Inferior parietal cortex (tissue), 1 donor: ENCODE data around the gene SNN.

ENCODE experiments used
- DNase-seq: peaks from one replicate; pipeline ENCODE4 v3.0.0-alpha.2; 2016; ENCODE audit errors: extremely low spot score

Gene SNN

GRCh38 chr16:11667221-11667823, 933 bp upstream of the SNN start:
- no peak for DNase-seq

GRCh38 chr16:11668623-11669379, 546 bp downstream of the SNN start:
- DNase-seq: no peak

GRCh38 chr16:11669380-11670146, 1.3 kb downstream of the SNN start:
- no peak for DNase-seq

GRCh38 chr16:11670171-11671131, 2.2 kb downstream of the SNN start:
- no peak for DNase-seq

GRCh38 chr16:11671271-11671670, 3.0 kb downstream of the SNN start:
- DNase-seq: no peak

GRCh38 chr16:11671676-11672075, 3.4 kb downstream of the SNN start:
- DNase-seq: no peak

- DNase-seq: no peak
Observed at GRCh38 chr16:11672206-11673090, 4.2 kb downstream of the SNN start.

GRCh38 chr16:11673091-11674000, 5.1 kb downstream of the SNN start:
- no peak for DNase-seq

- DNase-seq: no peak
Observed at GRCh38 chr16:11674001-11674817, 6.0 kb downstream of the SNN start.

- no peak for DNase-seq
Observed at GRCh38 chr16:11674818-11675560, 6.7 kb downstream of the SNN start.

- DNase-seq: no peak
Observed at GRCh38 chr16:11675561-11676511, 7.6 kb downstream of the SNN start.

GRCh38 chr16:11676799-11677198, 8.5 kb downstream of the SNN start:
- no peak for DNase-seq

- DNase-seq: no peak
Observed at GRCh38 chr16:11677451-11677951, 9.2 kb downstream of the SNN start.

GRCh38 chr16:11677959-11678881, 10.0 kb downstream of the SNN start:
- no peak for DNase-seq

GRCh38 chr16:11679250-11679649, 11.0 kb downstream of the SNN start:
- DNase-seq: no peak
